ENCODE results near the gene PLEKHH2. TPM values are rescaled to one million over a fixed set of nuclear protein-coding genes. Genes with fewer than 3 reads are reported as not detected.

The PLEKHH2 gene
- polyA plus RNA-seq, 1 of the 3 experiments (the other 2 are of a cell fraction) = 1.9 TPM

DNA sequence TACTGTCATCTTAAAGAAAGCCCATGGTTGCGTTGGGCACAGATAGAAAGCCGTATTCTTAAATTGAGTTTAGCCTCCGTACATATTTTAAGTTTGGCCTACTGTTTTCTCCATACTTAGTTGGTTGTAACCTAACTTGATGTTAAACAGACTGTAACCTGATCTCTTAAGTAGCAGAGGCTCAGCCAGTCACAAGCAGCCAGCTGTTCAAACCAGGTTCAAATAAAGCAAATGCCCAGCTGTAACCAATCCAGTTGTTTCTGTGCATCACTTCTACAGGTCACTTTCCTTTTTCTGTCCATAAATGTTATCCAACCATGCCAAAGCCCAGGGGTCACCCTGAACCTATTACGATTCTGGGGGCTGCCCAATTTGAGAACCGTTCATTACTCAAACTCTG is 31.2 kb upstream of the PLEKHH2 start:
- Histone ChIP-seq H3K9ac (no peak overlapping the region), H3K9me3 (no peaks in the 10 kb centered on the region), H3K4me1 (ENCODE audit: control insufficient read depth in 1 of 2, insufficient read depth in 2 of 2, low read depth in 1 of 2, low read length in 1 of 2) (no peaks in the 10 kb centered on the region), H3K4me3 (ENCODE audit: low read depth in 2 of 2, low read length in 1 of 2) (no peak overlapping the region), H3K36me3 (replicated peaks in 1 of 2; ENCODE audit: control insufficient read depth in 1 of 2, insufficient read depth in 2 of 2, low read length in 1 of 2) (no peaks in the 10 kb centered on the region), H4K20me1 (ENCODE audit: insufficient read depth) (no peaks in the 10 kb centered on the region), H3K27me3 (ENCODE audit: insufficient read depth) (no peaks in the 10 kb centered on the region), H3K9me2 (no peaks in the 10 kb centered on the region), H2AFZ (ENCODE audit: low read depth) (no peak overlapping the region; the same call in 1 of the 2 replicates), H3K4me2 (no peak overlapping the region), H3F3A (replicated peaks; ENCODE audit: insufficient read depth) (no peaks in the 10 kb centered on the region), H3K79me2 (ENCODE audit: insufficient read depth) (no peaks in the 10 kb centered on the region), H3K27ac (ENCODE audit: low read depth in 2 of 2, low read length in 1 of 2) (no peak overlapping the region)
- DNase-seq = no peak
- WGBS (ENCODE audit: low lambda C conversion rate) = 90% methylated on average over 5 of the region's 5 CpGs
- TF ChIP-seq RAD21 (IDR thresholded peaks at IDR 0.05; ENCODE audit: low read length) = no peak
- TF ChIP-seq YY1 (IDR thresholded peaks at IDR 0.05; ENCODE audit: low read depth) = no peak
- no peak for TF ChIP-seq CHD2 (IDR thresholded peaks at IDR 0.05; ENCODE audit: low read length, partially characterized antibody)
- TF ChIP-seq TCF12 (IDR thresholded peaks at IDR 0.05) = 0 out of 2 replicates have a peak, but pooled peaks have one; percentile 11
- ChIA-PET POLR2A (interaction anchor here (0.5 to 1.3 kb wide), 3 partner anchors 10 to 410 kb away, joined by 4 to 13 read pairs (median 5); partner anchors contain the start of gene THADA), CTCF (interaction anchor here (0.6 to 3.5 kb wide), 20 partner anchors 9 to 790 kb away, joined by 3 to 35 read pairs (median 3); partner anchors contain the start of genes DYNC2LI1 and THADA)

DNA sequence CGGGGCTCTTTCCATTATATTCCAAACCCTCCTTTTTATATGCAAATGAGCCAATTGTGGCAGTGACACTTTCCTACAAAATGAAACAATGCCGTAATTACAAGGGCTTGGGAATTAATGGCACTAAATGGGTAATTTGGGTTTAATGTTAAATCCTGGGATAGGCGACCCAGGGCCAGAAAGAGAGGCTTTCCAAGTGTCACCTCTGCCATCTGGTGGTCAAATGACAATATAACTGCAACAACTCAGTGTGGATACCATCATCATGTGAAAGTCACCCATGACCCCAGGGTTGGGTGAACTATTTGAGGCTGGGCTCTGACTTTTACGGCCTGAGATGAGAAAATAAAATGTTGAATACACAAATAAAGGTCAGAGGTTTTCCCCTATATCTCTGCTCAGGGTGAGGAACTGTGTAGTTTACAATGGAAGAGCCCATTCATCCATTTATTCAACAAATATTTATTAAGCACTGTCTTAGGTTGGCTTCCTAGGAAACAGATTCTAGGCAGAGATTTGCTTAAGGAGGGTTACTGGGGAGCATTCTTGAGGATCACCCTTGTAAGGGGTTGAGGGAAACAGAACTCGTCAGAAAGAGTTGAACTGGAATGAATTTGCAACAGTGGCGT is 27.7 kb upstream of the PLEKHH2 start:
- WGBS (ENCODE audit: low lambda C conversion rate) = 48% methylated on average over 6 of the region's 6 CpGs
- H2AFZ ChIP-seq (ENCODE audit: low read depth) = no peak overlapping the region
- H3K4me3 ChIP-seq (ENCODE audit: low read depth in 2 of 2, low read length in 1 of 2) = no peak overlapping the region
- H4K20me1 ChIP-seq (ENCODE audit: insufficient read depth) = no peaks in the 10 kb centered on the region
- H3K27me3 ChIP-seq (ENCODE audit: insufficient read depth) = no peaks in the 10 kb centered on the region
- no peaks in the 10 kb centered on the region for H3K36me3 ChIP-seq (replicated peaks in 1 of 2; ENCODE audit: control insufficient read depth in 1 of 2, insufficient read depth in 2 of 2, low read length in 1 of 2)
- no peak overlapping the region for H3K9ac ChIP-seq
- H3K27ac ChIP-seq (ENCODE audit: low read depth in 2 of 2, low read length in 1 of 2) = no peak overlapping the region
- H3K79me2 ChIP-seq (ENCODE audit: insufficient read depth) = no peaks in the 10 kb centered on the region
- no peaks in the 10 kb centered on the region for H3F3A ChIP-seq (replicated peaks; ENCODE audit: insufficient read depth)
- CTCF ChIA-PET = interaction anchor here (0.7 to 4.5 kb wide), 32 partner anchors 10 to 788 kb away, joined by 3 to 46 read pairs (median 4); partner anchors contain the start of genes PLEKHH2 and THADA
- H3K9me2 ChIP-seq = no peaks in the 10 kb centered on the region
- peak; percentile 67 for DNase-seq
- POLR2A ChIA-PET = no interaction called here
- no peak overlapping the region for H3K4me2 ChIP-seq
- no peaks in the 10 kb centered on the region for H3K4me1 ChIP-seq (ENCODE audit: control insufficient read depth in 1 of 2, insufficient read depth in 2 of 2, low read depth in 1 of 2, low read length in 1 of 2)
- H3K9me3 ChIP-seq = no peaks in the 10 kb centered on the region
- no peak for TF ChIP-seq FOXJ3 (CRISPR knock-in tag; IDR thresholded peaks at IDR 0.05)
- no peak for TF ChIP-seq MEF2A (IDR thresholded peaks at IDR 0.05; ENCODE audit: borderline replicate concordance, low read depth)
- TF ChIP-seq FOXM1 (IDR thresholded peaks at IDR 0.05; ENCODE audit: low read depth) = no peak
- TF ChIP-seq, protein P1, sequence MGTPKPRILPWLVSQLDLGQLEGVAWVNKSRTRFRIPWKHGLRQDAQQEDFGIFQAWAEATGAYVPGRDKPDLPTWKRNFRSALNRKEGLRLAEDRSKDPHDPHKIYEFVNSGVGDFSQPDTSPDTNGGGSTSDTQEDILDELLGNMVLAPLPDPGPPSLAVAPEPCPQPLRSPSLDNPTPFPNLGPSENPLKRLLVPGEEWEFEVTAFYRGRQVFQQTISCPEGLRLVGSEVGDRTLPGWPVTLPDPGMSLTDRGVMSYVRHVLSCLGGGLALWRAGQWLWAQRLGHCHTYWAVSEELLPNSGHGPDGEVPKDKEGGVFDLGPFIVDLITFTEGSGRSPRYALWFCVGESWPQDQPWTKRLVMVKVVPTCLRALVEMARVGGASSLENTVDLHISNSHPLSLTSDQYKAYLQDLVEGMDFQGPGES (IDR thresholded peaks at IDR 0.05; ENCODE audit: low read depth, low read length) = no peak
- no peak for TF ChIP-seq FOSL2 (IDR thresholded peaks at IDR 0.05; ENCODE audit: borderline replicate concordance, low read depth)
- no peak for TF ChIP-seq YY1 (IDR thresholded peaks at IDR 0.05; ENCODE audit: low read depth)
- TF ChIP-seq, protein P2, sequence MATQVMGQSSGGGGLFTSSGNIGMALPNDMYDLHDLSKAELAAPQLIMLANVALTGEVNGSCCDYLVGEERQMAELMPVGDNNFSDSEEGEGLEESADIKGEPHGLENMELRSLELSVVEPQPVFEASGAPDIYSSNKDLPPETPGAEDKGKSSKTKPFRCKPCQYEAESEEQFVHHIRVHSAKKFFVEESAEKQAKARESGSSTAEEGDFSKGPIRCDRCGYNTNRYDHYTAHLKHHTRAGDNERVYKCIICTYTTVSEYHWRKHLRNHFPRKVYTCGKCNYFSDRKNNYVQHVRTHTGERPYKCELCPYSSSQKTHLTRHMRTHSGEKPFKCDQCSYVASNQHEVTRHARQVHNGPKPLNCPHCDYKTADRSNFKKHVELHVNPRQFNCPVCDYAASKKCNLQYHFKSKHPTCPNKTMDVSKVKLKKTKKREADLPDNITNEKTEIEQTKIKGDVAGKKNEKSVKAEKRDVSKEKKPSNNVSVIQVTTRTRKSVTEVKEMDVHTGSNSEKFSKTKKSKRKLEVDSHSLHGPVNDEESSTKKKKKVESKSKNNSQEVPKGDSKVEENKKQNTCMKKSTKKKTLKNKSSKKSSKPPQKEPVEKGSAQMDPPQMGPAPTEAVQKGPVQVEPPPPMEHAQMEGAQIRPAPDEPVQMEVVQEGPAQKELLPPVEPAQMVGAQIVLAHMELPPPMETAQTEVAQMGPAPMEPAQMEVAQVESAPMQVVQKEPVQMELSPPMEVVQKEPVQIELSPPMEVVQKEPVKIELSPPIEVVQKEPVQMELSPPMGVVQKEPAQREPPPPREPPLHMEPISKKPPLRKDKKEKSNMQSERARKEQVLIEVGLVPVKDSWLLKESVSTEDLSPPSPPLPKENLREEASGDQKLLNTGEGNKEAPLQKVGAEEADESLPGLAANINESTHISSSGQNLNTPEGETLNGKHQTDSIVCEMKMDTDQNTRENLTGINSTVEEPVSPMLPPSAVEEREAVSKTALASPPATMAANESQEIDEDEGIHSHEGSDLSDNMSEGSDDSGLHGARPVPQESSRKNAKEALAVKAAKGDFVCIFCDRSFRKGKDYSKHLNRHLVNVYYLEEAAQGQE (IDR thresholded peaks at IDR 0.05; ENCODE audit: low read depth, low read length) = no peak
- no peak for TF ChIP-seq RFX5 (IDR thresholded peaks at IDR 0.05; ENCODE audit: low read length)
- peak; percentile 79 for TF ChIP-seq SMC3 (IDR thresholded peaks at IDR 0.05; ENCODE audit: low read depth, low read length)
- peak; percentile 85 for TF ChIP-seq RAD21 (IDR thresholded peaks at IDR 0.05; ENCODE audit: low read length)
- TF ChIP-seq NFIC (IDR thresholded peaks at IDR 0.05; ENCODE audit: borderline replicate concordance) = no peak
- TF ChIP-seq, protein P3, sequence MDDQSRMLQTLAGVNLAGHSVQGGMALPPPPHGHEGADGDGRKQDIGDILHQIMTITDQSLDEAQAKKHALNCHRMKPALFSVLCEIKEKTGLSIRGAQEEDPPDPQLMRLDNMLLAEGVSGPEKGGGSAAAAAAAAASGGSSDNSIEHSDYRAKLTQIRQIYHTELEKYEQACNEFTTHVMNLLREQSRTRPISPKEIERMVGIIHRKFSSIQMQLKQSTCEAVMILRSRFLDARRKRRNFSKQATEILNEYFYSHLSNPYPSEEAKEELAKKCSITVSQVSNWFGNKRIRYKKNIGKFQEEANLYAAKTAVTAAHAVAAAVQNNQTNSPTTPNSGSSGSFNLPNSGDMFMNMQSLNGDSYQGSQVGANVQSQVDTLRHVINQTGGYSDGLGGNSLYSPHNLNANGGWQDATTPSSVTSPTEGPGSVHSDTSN (IDR thresholded peaks at IDR 0.05) = no peak
- no peak for TF ChIP-seq POLR2AphosphoS5 (IDR thresholded peaks at IDR 0.05; ENCODE audit: low read depth, low read length)
- TF ChIP-seq ELF1 (IDR thresholded peaks at IDR 0.05) = no peak
- TF ChIP-seq NRF1 (IDR thresholded peaks at IDR 0.05; ENCODE audit: low read depth, low read length) = no peak
- no peak for TF ChIP-seq EP300 (IDR thresholded peaks at IDR 0.05; ENCODE audit: borderline replicate concordance in 1 of 2, low read depth in 1 of 2, low read length in 1 of 2)
- no peak for TF ChIP-seq MXI1 (IDR thresholded peaks at IDR 0.05; ENCODE audit: low read depth, low read length)
- TF ChIP-seq, protein P4, sequence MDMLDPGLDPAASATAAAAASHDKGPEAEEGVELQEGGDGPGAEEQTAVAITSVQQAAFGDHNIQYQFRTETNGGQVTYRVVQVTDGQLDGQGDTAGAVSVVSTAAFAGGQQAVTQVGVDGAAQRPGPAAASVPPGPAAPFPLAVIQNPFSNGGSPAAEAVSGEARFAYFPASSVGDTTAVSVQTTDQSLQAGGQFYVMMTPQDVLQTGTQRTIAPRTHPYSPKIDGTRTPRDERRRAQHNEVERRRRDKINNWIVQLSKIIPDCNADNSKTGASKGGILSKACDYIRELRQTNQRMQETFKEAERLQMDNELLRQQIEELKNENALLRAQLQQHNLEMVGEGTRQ (IDR thresholded peaks at IDR 0.05; ENCODE audit: borderline replicate concordance, low read depth, low read length) = no peak
- no peak for TF ChIP-seq CHD2 (IDR thresholded peaks at IDR 0.05; ENCODE audit: low read length, partially characterized antibody)
- TF ChIP-seq RCOR1 (IDR thresholded peaks at IDR 0.05; ENCODE audit: low read length) = 0 out of 2 replicates have a peak, but pooled peaks have one; percentile 34
